HG03354 (cell line): ENCODE results near the gene STX5.
"Not testable (repeated sequence)": the region's sequence is repeated elsewhere in the genome, so short reads cannot be mapped to it uniquely, and the experiment has no call there.

Source experiments
- ATAC-seq: cut with Tn5 transposase; IDR thresholded peaks from one replicate; pipeline ENCODE4 v1.9.1; 2021; ENCODE audit warnings: mild to moderate bottlenecking; ENCODE audit not compliant: unreplicated experiment, poor library complexity, severe bottlenecking

Gene STX5

GRCh38 chr11:62832336-62833234, 734 bp upstream of the STX5 start, which contains the start of gene TEX54:
TSS of gene TEX54 (minus strand) at chr11:62832841.
- peak; percentile 15 for ATAC-seq

GRCh38 chr11:62830904-62831519, 839 bp downstream of the STX5 start:
- no peak for ATAC-seq

- not testable (repeated sequence) for ATAC-seq
These were observed 3.7 kb downstream of the STX5 start for GRCh38 chr11:62828130-62828529.

GRCh38 chr11:62823677-62824076, 8.2 kb downstream of the STX5 start:
- no peak for ATAC-seq

- no peak for ATAC-seq
These were observed 14.7 kb downstream of the STX5 start for GRCh38 chr11:62817129-62817528.

- no peak for ATAC-seq
These were observed 15.3 kb downstream of the STX5 start for GRCh38 chr11:62816557-62816956.

- ATAC-seq: no peak
These were observed 20.2 kb downstream of the STX5 start for GRCh38 chr11:62811659-62812058.

- ATAC-seq: no peak
These were observed 21.1 kb downstream of the STX5 start for GRCh38 chr11:62810748-62811147.

- no peak for ATAC-seq
These were observed 25.2 kb downstream of the STX5 start for GRCh38 chr11:62806611-62807121.

- no peak for ATAC-seq
These were observed 25.9 kb downstream of the STX5 start for GRCh38 chr11:62805961-62806441.

- peak; percentile 87 for ATAC-seq
These were observed 26.6 kb downstream of the STX5 start, which contains the start of gene NXF1 for GRCh38 chr11:62805076-62805892. TSS of gene NXF1 (minus strand) at chr11:62805440. CDS start at chr11:62805356, 84 bp downstream.

GRCh38 chr11:62804310-62805075, 27.4 kb downstream of the STX5 start:
- peak; percentile 18 for ATAC-seq

- no peak for ATAC-seq
These were observed 30.8 kb downstream of the STX5 start for GRCh38 chr11:62801071-62801470.

GRCh38 chr11:62799486-62799885, 32.4 kb downstream of the STX5 start:
- ATAC-seq: no peak

- ATAC-seq: no peak
These were observed 35.6 kb downstream of the STX5 start for GRCh38 chr11:62796281-62796680.

GRCh38 chr11:62794201-62794775, 37.6 kb downstream of the STX5 start:
- ATAC-seq: no peak

GRCh38 chr11:62792202-62792575, 39.7 kb downstream of the STX5 start:
- ATAC-seq: no peak

GRCh38 chr11:62791501-62792201, 40.2 kb downstream of the STX5 start, which contains the start of gene TMEM223:
TSS of gene TMEM223 (minus strand) at chr11:62792006. CDS start at chr11:62791994, 12 bp downstream.
- ATAC-seq: peak; percentile 76
